OCI-LY7 (cell line): ENCODE results near the gene LIMK2.

Experiments used
- CTCF ChIP-seq: fragments of 200-600 bp; sonication (generic); conservative IDR thresholded peaks from 2 replicates; pipeline ENCODE4 v1.5.1; 2014; ENCODE audit warnings: mild to moderate bottlenecking, antibody characterized with exemption, low read length, moderate library complexity, mixed read lengths
- EZH2phosphoT487 ChIP-seq: fragments of 200-600 bp; sonication (generic); IDR thresholded peaks from 2 replicates; pipeline ENCODE4 v1.6.1; 2018; ENCODE audit warnings: low read depth, borderline replicate concordance, mild to moderate bottlenecking, mixed run types, antibody characterized with exemption, low read length, moderate library complexity, mixed read lengths

- no peak for TF ChIP-seq CTCF
- TF ChIP-seq EZH2phosphoT487 = no peak
Observed at GRCh38 chr22:31215018-31215535, 3.0 kb downstream of the LIMK2 start.
